Spleen (tissue), 11 donors: Measurements from ENCODE around the gene POLG. TPM values are rescaled to one million over a fixed set of nuclear protein-coding genes. Genes with fewer than 3 reads are reported as not detected.
A peak's percentile ranks its signal among the peaks of the same experiment; 100 is the strongest.

Experiments used
- DNase-seq: peaks from one replicate; pipeline ENCODE4 v3.0.0-alpha.2; 2020
- H3K27ac ChIP-seq, 8 donors: fragments of 200-600 bp; sonication (generic) in 7 of 8; 1 replicate in 4 of 8; 2 replicates in 4 of 8; pipeline versions ENCODE4 v1.5.0 to v1.8.0; 2016 to 2021; ENCODE audit warnings: inconsistent platforms in 4 of 8, mild to moderate bottlenecking in 4 of 8, moderate library complexity in 1 of 8
- H3K27me3 ChIP-seq, 7 donors: fragments of 200-600 bp; sonication (generic) in 6 of 7; replicated peaks in 1 of 7; 1 replicate in 4 of 7; 2 replicates in 3 of 7; pipeline versions ENCODE4 v1.5.0 to v1.8.0; 2016 to 2021; ENCODE audit warnings: inconsistent platforms in 3 of 7, mild to moderate bottlenecking in 1 of 7
- H3K36me3 ChIP-seq, 6 donors: fragments of 200-600 bp; sonication (generic) in 5 of 6; 1 replicate in 4 of 6; 2 replicates in 2 of 6; pipeline versions ENCODE4 v1.5.0 to v1.8.0; 2016 to 2021; ENCODE audit warnings: inconsistent platforms in 2 of 6
- H3K4me1 ChIP-seq, 6 donors: fragments of 200-600 bp; sonication (generic) in 5 of 6; 1 replicate in 3 of 6; 2 replicates in 3 of 6; pipeline versions ENCODE4 v1.5.0 to v1.8.0; 2016 to 2021; ENCODE audit warnings: inconsistent platforms in 3 of 6
- H3K4me3 ChIP-seq, 8 donors: fragments of 200-600 bp; sonication (generic) in 7 of 8; 1 replicate in 4 of 8; 2 replicates in 4 of 8; pipeline versions ENCODE4 v1.5.0 to v1.8.0; 2016 to 2021; ENCODE audit warnings: inconsistent platforms in 4 of 8, mild to moderate bottlenecking in 4 of 8, moderate library complexity in 2 of 8
- H3K9me3 ChIP-seq, 8 donors: fragments of 200-600 bp; sonication (generic) in 7 of 8; 1 replicate in 4 of 8; 2 replicates in 4 of 8; pipeline versions ENCODE4 v1.5.0 to v1.8.0; 2016 to 2021; ENCODE audit warnings: inconsistent platforms in 4 of 8
- POLR2A ChIP-seq, 3 donors: fragments of 450-650 bp; IDR thresholded peaks; one replicate each; pipeline ENCODE4 v1.5.1; 2017; ENCODE audit warnings: antibody characterized with exemption in 3 of 3, mild to moderate bottlenecking in 1 of 3
- POLR2AphosphoS5 ChIP-seq, 3 donors: sonication (generic); formaldehyde crosslinking; IDR thresholded peaks; one replicate each; pipeline ENCODE4 v1.5.1; 2017; ENCODE audit warnings: antibody characterized with exemption in 3 of 3
- WGBS, 5 donors: extraction: QIAGEN DNeasy Blood & Tissue Kit in 3 of 5; methylation state at CpG; one replicate each; pipeline versions ENCODE4 v1.1.5 to v1.1.7; 2013 to 2018; 5-methylcytosine and 5-hydroxymethylcytosine counted together
- intact Hi-C: fragments of 100-400 bp; cut with DNase I; formaldehyde crosslinking; loops from one replicate; pipeline ENCODE4 v1.15.0; 2023; ENCODE audit warnings: low total_unique reads
- polyA plus RNA-seq, 3 donors: library from polyadenylated mRNA; stranded (reverse); fragments of 200-250 nt; gene quantifications; one replicate each; pipeline ENCODE4 v1.2.1, GENCODE V29; 2013
- total RNA-seq, 7 donors: library from RNA; depleted of rRNA in 3 of 7; stranded (reverse); fragments of >200 nt in 3 of 7; fragmentation: NEBNext Ultra II Directional in 4 of 7; extraction: Animal tissue kit (Norgen Biotek cat#: 25700) in 4 of 7; gene quantifications; one replicate each; pipeline versions ENCODE4 v1.1.0 to v1.2.1, GENCODE V29; 2016 to 2021
- TF ChIP-seq, protein P1 (sequence below), 11 experiments: fragments of 200-600 bp in 7 of 11; fragments of 450-650 bp in 4 of 11; sonication (generic) in 4 of 11; IDR thresholded peaks in 8 of 11; conservative IDR thresholded peaks in 3 of 11; 1 replicate in 7 of 11; 2 replicates in 4 of 11; pipeline versions ENCODE4 v1.4.0 to v1.8.0; 2016 to 2021; ENCODE audit warnings: antibody characterized with exemption in 11 of 11, inconsistent platforms in 4 of 11, mild to moderate bottlenecking in 1 of 11
- donor health status: healthy with polysubstance abuse.
- donor health status: DM: no; HTN: no; CAD: no; lungs with moderate emphysema.
- donor health status: DM: no; HTN: no; CAD: no.
- donor health status: Bipolar disorder and iron deficiency.
- donor health status: healthy.
- donor health status: DM: no; HTN: no; CAD: no.
- donor health status: DM: yes; HTN: yes; CAD: no.

Gene POLG
- total and polyA plus RNA-seq, 10 donors, result 38.3 to 105 (median 68.3) TPM

DNA sequence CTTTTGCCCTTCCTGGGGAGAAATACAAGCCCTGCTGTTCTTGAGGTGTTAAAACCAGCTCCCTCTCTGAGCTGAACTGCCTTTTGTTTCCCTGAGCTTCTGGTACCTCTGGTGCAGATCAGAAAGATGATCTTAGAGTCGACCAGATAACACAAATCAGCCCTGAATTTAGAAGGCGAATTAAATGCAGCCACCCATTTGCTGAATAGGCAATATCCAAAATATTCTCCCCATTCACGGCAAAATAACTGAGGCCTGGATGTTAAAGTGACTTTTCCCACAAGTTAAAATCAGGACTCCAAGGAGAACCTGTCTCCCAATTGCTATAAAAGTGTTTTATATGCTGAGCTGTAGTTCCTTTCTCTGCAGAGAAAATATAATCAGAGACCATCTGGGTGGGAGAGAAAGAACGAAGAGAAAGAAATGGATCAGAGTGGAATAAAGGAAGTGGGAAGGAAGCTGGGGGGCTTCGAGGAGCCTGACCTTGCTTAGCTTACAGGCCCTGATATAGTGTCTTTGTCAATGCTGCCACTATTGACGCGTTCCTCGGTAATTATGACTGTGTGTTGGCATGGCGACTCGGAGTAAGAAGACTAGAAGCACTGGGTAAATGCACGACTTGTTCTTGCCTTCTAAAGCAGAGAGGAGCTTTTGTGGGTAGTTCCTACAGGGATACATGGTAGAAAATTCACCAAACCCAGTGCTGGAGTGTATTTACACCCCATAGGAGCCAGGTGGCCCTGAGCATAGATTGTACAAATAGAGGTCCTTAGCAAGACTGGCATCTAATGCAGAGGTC, 47.5 kb upstream of the POLG start:
- H3K4me1 ChIP-seq, result peaks cover 8 to 28% (median 22%) of the 10 kb centered on the region in 6 donors
- H3K4me3 ChIP-seq, result no peak overlapping the region
- no peak overlapping the region for H3K27ac ChIP-seq
- TF ChIP-seq POLR2AphosphoS5 (IDR thresholded peaks at IDR 0.05) (no peak), POLR2A (IDR thresholded peaks at IDR 0.05) (no peak)
- TF ChIP-seq, protein P1, sequence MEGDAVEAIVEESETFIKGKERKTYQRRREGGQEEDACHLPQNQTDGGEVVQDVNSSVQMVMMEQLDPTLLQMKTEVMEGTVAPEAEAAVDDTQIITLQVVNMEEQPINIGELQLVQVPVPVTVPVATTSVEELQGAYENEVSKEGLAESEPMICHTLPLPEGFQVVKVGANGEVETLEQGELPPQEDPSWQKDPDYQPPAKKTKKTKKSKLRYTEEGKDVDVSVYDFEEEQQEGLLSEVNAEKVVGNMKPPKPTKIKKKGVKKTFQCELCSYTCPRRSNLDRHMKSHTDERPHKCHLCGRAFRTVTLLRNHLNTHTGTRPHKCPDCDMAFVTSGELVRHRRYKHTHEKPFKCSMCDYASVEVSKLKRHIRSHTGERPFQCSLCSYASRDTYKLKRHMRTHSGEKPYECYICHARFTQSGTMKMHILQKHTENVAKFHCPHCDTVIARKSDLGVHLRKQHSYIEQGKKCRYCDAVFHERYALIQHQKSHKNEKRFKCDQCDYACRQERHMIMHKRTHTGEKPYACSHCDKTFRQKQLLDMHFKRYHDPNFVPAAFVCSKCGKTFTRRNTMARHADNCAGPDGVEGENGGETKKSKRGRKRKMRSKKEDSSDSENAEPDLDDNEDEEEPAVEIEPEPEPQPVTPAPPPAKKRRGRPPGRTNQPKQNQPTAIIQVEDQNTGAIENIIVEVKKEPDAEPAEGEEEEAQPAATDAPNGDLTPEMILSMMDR (IDR thresholded peaks at IDR 0.05 in 8 of 11, conservative IDR thresholded peaks at IDR 0.05 in 3 of 11), result no peak
- 70 to 79% (median 75%) methylated on average over 11 of the region's 11 CpGs for WGBS, 5 donors
- H3K9me3 ChIP-seq, result no peaks in the 10 kb centered on the region
- intact Hi-C loops, result no loop called here
- DNase-seq, result no peak
- peaks cover 0 to 73% (median 45%) of the 10 kb centered on the region in 7 donors for H3K27me3 ChIP-seq
- no peaks in the 10 kb centered on the region for H3K36me3 ChIP-seq

DNA sequence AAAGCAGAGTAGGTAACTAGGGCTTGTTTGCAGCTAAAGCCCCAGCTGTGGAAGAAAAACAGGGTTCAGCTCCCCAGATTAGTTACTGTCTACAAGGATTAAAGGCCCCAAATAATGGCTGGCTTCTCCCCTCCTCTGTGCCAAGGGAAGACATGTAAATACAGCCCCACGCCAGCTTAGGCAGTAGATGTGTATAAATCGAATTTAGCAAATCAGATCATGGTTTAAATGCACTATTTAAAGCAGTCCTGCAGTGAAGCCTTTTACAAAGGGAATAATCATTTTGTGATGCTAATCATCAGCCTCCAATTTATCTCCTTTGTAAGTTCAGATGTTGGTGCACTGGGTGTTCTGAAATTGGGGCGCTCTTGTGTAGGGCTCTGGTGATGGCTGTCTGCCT, 46.7 kb upstream of the POLG start:
- H3K4me3 ChIP-seq, result no peak overlapping the region
- H3K9me3 ChIP-seq, result no peaks in the 10 kb centered on the region
- DNase-seq, result peak; percentile 8
- H3K27me3 ChIP-seq, result peaks cover 0 to 81% (median 53%) of the 10 kb centered on the region in 7 donors
- H3K4me1 ChIP-seq, result peaks cover 8 to 28% (median 22%) of the 10 kb centered on the region in 6 donors
- intact Hi-C loops, result no loop called here
- TF ChIP-seq, protein P1 (IDR thresholded peaks at IDR 0.05 in 8 of 11, conservative IDR thresholded peaks at IDR 0.05 in 3 of 11), result no peak
- no peak for TF ChIP-seq POLR2AphosphoS5 (IDR thresholded peaks at IDR 0.05)
- H3K27ac ChIP-seq, result no peak overlapping the region
- WGBS, 5 donors, result 66 to 84% (median 73%) methylated on average over 3 of the region's 3 CpGs
- no peaks in the 10 kb centered on the region for H3K36me3 ChIP-seq

DNA sequence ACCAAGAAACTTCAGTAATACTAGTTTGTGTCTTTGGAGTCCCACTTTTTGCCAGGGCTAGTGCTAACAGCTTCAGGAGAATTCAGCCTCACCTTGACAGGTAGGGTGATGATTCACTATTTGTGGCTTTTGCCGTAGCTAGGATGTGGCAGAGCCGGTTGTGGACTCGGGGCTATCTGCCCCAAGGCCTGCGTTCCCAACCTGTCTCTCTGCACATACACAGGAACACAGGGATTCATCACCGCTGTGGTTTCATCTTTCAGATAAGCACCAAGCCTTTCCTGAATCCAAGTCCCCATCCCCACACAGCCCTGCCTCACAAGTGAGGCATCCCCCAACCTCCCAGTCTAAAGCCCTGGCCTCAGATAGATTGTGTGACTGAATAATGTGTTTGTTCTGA, 45.2 kb upstream of the POLG start:
- Histone ChIP-seq H3K27ac (no peak overlapping the region), H3K4me1 (peaks cover 8 to 28% (median 22%) of the 10 kb centered on the region in 6 donors), H3K9me3 (no peaks in the 10 kb centered on the region), H3K27me3 (peaks cover 2 to 96% (median 65%) of the 10 kb centered on the region in 7 donors), H3K4me3 (peak overlapping the region in 1 of 8 donors; percentile 70), H3K36me3 (no peaks in the 10 kb centered on the region)
- TF ChIP-seq POLR2A (IDR thresholded peaks at IDR 0.05), result no peak
- TF ChIP-seq, protein P1 (IDR thresholded peaks at IDR 0.05 in 8 of 11, conservative IDR thresholded peaks at IDR 0.05 in 3 of 11), result no peak
- no peak for TF ChIP-seq POLR2AphosphoS5 (IDR thresholded peaks at IDR 0.05)
- 50 to 80% (median 65%) methylated on average over 5 of the region's 5 CpGs for WGBS, 5 donors
- DNase-seq, result peak; percentile 28
- intact Hi-C loops, result no loop called here

DNA sequence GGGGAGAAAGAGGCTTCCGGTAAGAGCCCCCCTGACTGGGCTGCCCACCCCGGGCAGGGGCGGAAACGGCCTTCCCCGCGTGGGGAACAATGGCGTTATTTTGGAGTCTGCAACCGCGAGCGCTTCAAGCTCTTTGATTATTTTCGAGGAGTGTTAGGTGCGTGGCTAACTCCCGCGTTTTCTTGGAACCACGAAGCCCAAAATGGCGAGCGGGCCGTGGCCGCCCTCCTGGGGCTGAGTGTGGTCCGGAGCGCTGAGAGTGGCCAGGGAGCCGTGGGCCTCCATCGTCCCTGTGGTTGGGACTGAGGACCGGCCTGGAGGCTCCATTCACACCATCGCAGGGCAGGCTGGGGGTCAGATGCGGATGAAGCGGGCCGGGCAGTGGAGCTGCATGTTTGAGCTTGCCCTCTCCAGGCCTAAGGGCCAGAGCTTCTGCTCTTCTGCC, 44.6 kb upstream of the POLG start:
- H3K27me3 ChIP-seq, result peaks cover 3 to 97% (median 71%) of the 10 kb centered on the region in 7 donors
- 18 to 27% (median 19%) methylated on average over 21 to 28 of the region's 28 CpGs for WGBS, 5 donors
- no peaks in the 10 kb centered on the region for H3K36me3 ChIP-seq
- peak; percentile 70 for DNase-seq
- no peaks in the 10 kb centered on the region for H3K9me3 ChIP-seq
- TF ChIP-seq POLR2A (IDR thresholded peaks at IDR 0.05) (no peak), POLR2AphosphoS5 (IDR thresholded peaks at IDR 0.05) (no peak)
- TF ChIP-seq, protein P1 (IDR thresholded peaks at IDR 0.05 in 8 of 11, conservative IDR thresholded peaks at IDR 0.05 in 3 of 11), result no peak
- intact Hi-C loops, result no loop called here
- peak overlapping the region in 2 of 8 donors; percentile 35 to 40 for H3K27ac ChIP-seq
- peak overlapping the region; percentile 33 to 70 (median 39) for H3K4me3 ChIP-seq
- H3K4me1 ChIP-seq, result peaks cover 8 to 28% (median 22%) of the 10 kb centered on the region in 6 donors
